Transverse colon (tissue), 3 donors: Measurements from ENCODE around the gene GPHN.

Experiments used
- CTCF ChIP-seq, 5 experiments: fragments of 200-600 bp in 3 of 5; fragments of 450-650 bp in 2 of 5; sonication (generic) in 3 of 5; IDR thresholded peaks; 1 replicate in 2 of 5; 2 replicates in 3 of 5; pipeline ENCODE4 v1.5.1; 2016 to 2017; ENCODE audit warnings: antibody characterized with exemption in 5 of 5, inconsistent platforms in 3 of 5, mild to moderate bottlenecking in 2 of 5, moderate library complexity in 1 of 5
- POLR2A ChIP-seq: fragments of 450-650 bp; IDR thresholded peaks from one replicate; pipeline ENCODE4 v1.6.1; 2016; ENCODE audit warnings: antibody characterized with exemption, mild to moderate bottlenecking, moderate library complexity

GRCh38 chr14:66487164-66487563 lies 20.8 kb upstream of the GPHN start:
- TF ChIP-seq CTCF (IDR thresholded peaks at IDR 0.05) (no peak), POLR2A (no peak)
